K562 (cell line): Measurements from ENCODE around the gene STX17. TPM values are rescaled to one million over a fixed set of nuclear protein-coding genes. Genes with fewer than 3 reads are reported as not detected.

Source experiments
- ATAC-seq: fragments of 200-7000 bp; cut with Tn5 transposase; 3 replicates; pipeline ENCODE4 v1.9.1; 2020; ENCODE audit warnings: moderate library complexity
- BruUV-seq: library from RNA; stranded (reverse); fragments of 400-500 nt; replicated peaks from 2 replicates; lab custom pipeline; 2021; lab: Mats Ljungman, UMichigan
- CTCF ChIA-PET: fragments of 300-600 bp; formaldehyde crosslinking; extraction: SDS; loops from one replicate; lab custom pipeline; 2021; ENCODE audit warnings: low intra/inter-chr PET ratio; lab: Yijun Ruan, JAX
- POLR2A ChIA-PET: fragments of 300-600, 350-650 bp; sonication (Branson Sonifier 250); formaldehyde crosslinking; extraction: SDS; loops from one replicate; lab custom pipeline; 2021; ENCODE audit warnings: antibody characterized with exemption, inconsistent platforms; lab: Yijun Ruan, JAX
- DNase-seq, 4 experiments: peaks; one replicate each; pipeline versions ENCODE4 v3.0.0 to v3.0.0-alpha.2; 2011 to 2018; ENCODE audit warnings: low spot score in 3 of 4, mixed read lengths in 3 of 4; ENCODE audit errors: extremely low read depth in 1 of 4
- FAIRE-seq: peaks from 2 replicates; lab custom pipeline; 2011; peaks lifted over from hg19 to GRCh38; lab: Jason Lieb, UNC
- H2AFZ ChIP-seq: 2 replicates; pipeline ENCODE4 v1.6.0; 2011; ENCODE audit warnings: low read depth, low read length, control low read depth, inconsistent platforms
- H3K27ac ChIP-seq: fragments of 200-600 bp; 3 replicates; pipeline ENCODE4 v1.8.0; 2011; ENCODE audit warnings: low read depth, mild to moderate bottlenecking, control low read depth, inconsistent platforms, low read length, moderate library complexity, mixed read lengths; ENCODE audit errors: extremely low read depth
- H3K27me3 ChIP-seq, 2 experiments: fragments of 300-600 bp in 1 of 2; 2 replicates in 1 of 2; 3 replicates in 1 of 2; pipeline versions ENCODE4 v1.6.0 to v1.8.0; 2011; ENCODE audit warnings: inconsistent platforms in 2 of 2, low read length in 2 of 2, mild to moderate bottlenecking in 1 of 2, mixed read lengths in 1 of 2, moderate library complexity in 1 of 2; ENCODE audit not compliant: control insufficient read depth in 2 of 2, insufficient read depth in 2 of 2
- H3K36me3 ChIP-seq: fragments of 300-600 bp; 3 replicates; pipeline ENCODE4 v1.8.0; 2011; ENCODE audit warnings: mild to moderate bottlenecking, low read length, inconsistent platforms; ENCODE audit not compliant: control insufficient read depth, insufficient read depth
- H3K4me1 ChIP-seq, 2 experiments: fragments of 200-600 bp in 1 of 2; replicated peaks in 1 of 2; 2 replicates in 1 of 2; 3 replicates in 1 of 2; pipeline versions ENCODE4 v1.5.1 to v1.8.0; 2011; ENCODE audit warnings: inconsistent platforms in 2 of 2, low read length in 2 of 2, mild to moderate bottlenecking in 1 of 2, mixed read lengths in 1 of 2, moderate library complexity in 1 of 2; ENCODE audit not compliant: control insufficient read depth in 2 of 2, insufficient read depth in 2 of 2
- H3K4me2 ChIP-seq: 2 replicates; pipeline ENCODE4 v1.6.1; 2011; ENCODE audit warnings: low read length, control low read depth, inconsistent platforms, mixed read lengths; ENCODE audit not compliant: insufficient read depth
- H3K4me3 ChIP-seq: fragments of 200-600 bp; sonication (generic), shearing (Covaris generic); 2 replicates; pipeline ENCODE4 v1.5.1; 2016; ENCODE audit warnings: control low read depth, inconsistent platforms
- H3K79me2 ChIP-seq: fragments of 200-600 bp; 3 replicates; pipeline ENCODE4 v1.8.0; 2011; ENCODE audit warnings: low read length, inconsistent platforms; ENCODE audit not compliant: control insufficient read depth, insufficient read depth
- H3K9ac ChIP-seq, 2 experiments: 2 replicates each; pipeline versions ENCODE4 v1.6.0 to v1.6.1; 2011; ENCODE audit warnings: low read depth in 2 of 2, low read length in 2 of 2, control low read depth in 1 of 2, inconsistent platforms in 1 of 2, mild to moderate bottlenecking in 1 of 2, mixed read lengths in 1 of 2; ENCODE audit not compliant: insufficient read depth in 1 of 2
- H3K9me1 ChIP-seq: one replicate; pipeline ENCODE4 v1.6.0; 2011; ENCODE audit warnings: inconsistent platforms, mild to moderate bottlenecking, low read length, moderate library complexity; ENCODE audit not compliant: control insufficient read depth, insufficient read depth
- H3K9me3 ChIP-seq: replicated peaks from 2 replicates; pipeline ENCODE4 v1.5.1; 2011; ENCODE audit warnings: low read depth, low read length, inconsistent platforms; ENCODE audit not compliant: control insufficient read depth, insufficient read depth
- H4K20me1 ChIP-seq: replicated peaks from 2 replicates; pipeline ENCODE4 v1.6.1; 2011; ENCODE audit warnings: low read length, inconsistent platforms, mixed read lengths; ENCODE audit not compliant: control insufficient read depth, insufficient read depth
- ATF2 ChIP-seq: sonication (generic); formaldehyde crosslinking; IDR thresholded peaks from 2 replicates; pipeline ENCODE4 v1.8.1; 2022; ENCODE audit warnings: missing genetic modification reagents
- ESRRA ChIP-seq: fragments of 450-650 bp; IDR thresholded peaks from 2 replicates; pipeline ENCODE4 v1.6.1; 2014; ENCODE audit warnings: low read depth, mild to moderate bottlenecking, moderate library complexity, borderline replicate concordance
- EWSR1 ChIP-seq: fragments of 450-650 bp; IDR thresholded peaks from 2 replicates; pipeline ENCODE4 v1.6.1; 2018; ENCODE audit warnings: borderline replicate concordance, mild to moderate bottlenecking, low read depth, moderate library complexity; ENCODE audit not compliant: partially characterized antibody
- HDAC1 ChIP-seq, 2 experiments: fragments of 450-650 bp; IDR thresholded peaks; 2 replicates each; pipeline ENCODE4 v1.6.1; 2016 to 2017; ENCODE audit warnings: inconsistent platforms in 1 of 2, mild to moderate bottlenecking in 1 of 2, moderate library complexity in 1 of 2
- HDAC6 ChIP-seq: IDR thresholded peaks from 2 replicates; pipeline ENCODE4 v1.6.1; 2012; ENCODE audit warnings: low read depth, mild to moderate bottlenecking, control low read depth, inconsistent platforms, low read length, moderate library complexity
- KLF6 ChIP-seq: fragments of 250-450 bp; sonication (Bioruptor Pico); IDR thresholded peaks from 2 replicates; pipeline ENCODE4 v1.4.0; 2020; ENCODE audit warnings: mild to moderate bottlenecking, moderate library complexity, borderline replicate concordance
- NCOR1 ChIP-seq: fragments of 450-650 bp; IDR thresholded peaks from 2 replicates; pipeline ENCODE4 v1.6.1; 2016; ENCODE audit warnings: mild to moderate bottlenecking, moderate library complexity
- NFE2L1 ChIP-seq: fragments of 450-650 bp; IDR thresholded peaks from 2 replicates; pipeline ENCODE4 v1.6.1; 2016; ENCODE audit warnings: missing genetic modification characterization, low read depth, mild to moderate bottlenecking, missing compliant biosample characterization, moderate library complexity, borderline replicate concordance
- PCBP1 ChIP-seq: fragments of 200-400 bp; formaldehyde crosslinking; IDR thresholded peaks from 2 replicates; pipeline ENCODE4 v1.6.1; 2018; ENCODE audit warnings: mild to moderate bottlenecking, low read depth, low read length; ENCODE audit not compliant: poor library complexity, severe bottlenecking
- SRSF1 ChIP-seq: fragments of 200-400 bp; formaldehyde crosslinking; IDR thresholded peaks from 2 replicates; pipeline ENCODE4 v1.6.1; 2017; ENCODE audit warnings: mild to moderate bottlenecking, low read depth, low read length, moderate library complexity
- STAG1 ChIP-seq: sonication (generic); formaldehyde crosslinking; IDR thresholded peaks from 2 replicates; pipeline ENCODE4 v1.5.0; 2020; ENCODE audit warnings: missing genetic modification reagents, borderline replicate concordance
- ZBTB7A ChIP-seq: IDR thresholded peaks from 2 replicates; pipeline ENCODE4 v1.6.1; 2011; ENCODE audit warnings: low read depth, mild to moderate bottlenecking, low read length, moderate library complexity, borderline replicate concordance; ENCODE audit not compliant: control insufficient read depth
- ZC3H11A ChIP-seq: IDR thresholded peaks from 2 replicates; pipeline ENCODE4 v1.6.1; 2012; ENCODE audit warnings: low read depth, low read length, improper control_type of control experiment
- ZFP91 ChIP-seq: sonication (generic); formaldehyde crosslinking; IDR thresholded peaks from 2 replicates; pipeline ENCODE4 v1.8.0; 2022; ENCODE audit warnings: mild to moderate bottlenecking, missing genetic modification reagents
- ZNF764 ChIP-seq: fragments of 250-450 bp; sonication (Bioruptor Pico); IDR thresholded peaks from 2 replicates; pipeline ENCODE4 v1.4.0; 2020; ENCODE audit warnings: low read depth, mild to moderate bottlenecking, moderate library complexity
- WGBS: fragments of 100-300 bp; shearing (Covaris generic); methylation state at CpG from one replicate; pipeline ENCODE4 v1.1.6; 2016; ENCODE audit warnings: low coverage, mixed read lengths; ENCODE audit not compliant: insufficient coverage; ENCODE audit errors: missing lambda C conversion rate; 5-methylcytosine and 5-hydroxymethylcytosine counted together
- in situ Hi-C: fragments of 300-500 bp; cut with MboI; formaldehyde crosslinking; loops from 4 replicates; pipeline ENCODE4 v1.15.0; 2018; ENCODE audit warnings: inconsistent platforms, mixed read lengths
- intact Hi-C: fragments of 100-400 bp; cut with micrococcal nuclease; formaldehyde crosslinking; loops from 2 replicates; pipeline ENCODE4 v1.14.2; 2022
- polyA plus RNA-seq, 8 experiments: library from polyadenylated mRNA; depleted of rRNA in 4 of 8; stranded (reverse) in 5 of 8; unstranded in 3 of 8; fragments of >200 nt; fragmentation: Nextera tagmentation in 2 of 8; fragmentation: Illumina TruSeq in 1 of 8; extraction: Ambion mirVana in 2 of 8; extraction: Trizol in 1 of 8; gene quantifications; 2 replicates each; pipeline versions ENCODE4 v1.2.1 to v1.2.3, GENCODE V29; 2011 to 2014; ENCODE audit warnings: inconsistent platforms in 1 of 8, missing spikeins in 1 of 8
- total RNA-seq, 7 experiments: library from RNA; depleted of rRNA in 6 of 7; stranded (reverse); fragments of >200 nt in 6 of 7; fragmentation: Illumina TruSeq in 2 of 7; extraction: Trizol in 2 of 7; gene quantifications; 2 replicates each; pipeline versions ENCODE4 v1.2.1 to v1.2.3, GENCODE V29; 2011 to 2021; ENCODE audit warnings: low replicate concordance in 1 of 7

Gene STX17
- total and polyA plus RNA-seq, 9 of the 15 experiments (the other 6 are each of a cell fraction or from before 2014, with no cell fraction given) = 14.4 to 25.1 (median 19.0) TPM

- H3K27ac ChIP-seq = no peak overlapping the region
- POLR2A ChIA-PET = interaction anchor here (0.6 kb wide), 1 partner anchor 36 kb away, joined by 3 read pairs; no protein-coding TSS in a partner anchor
- no peaks in the 10 kb centered on the region for H3K79me2 ChIP-seq
- no peak overlapping the region for H3K4me3 ChIP-seq
- no peak for TF ChIP-seq HDAC1 (IDR thresholded peaks at IDR 0.05)
- TF ChIP-seq PCBP1 = no peak
- no peak for TF ChIP-seq NCOR1
- TF ChIP-seq ESRRA = no peak
- TF ChIP-seq KLF6 = no peak
- no peak for TF ChIP-seq ZC3H11A
- no peak for TF ChIP-seq STAG1 (CRISPR knock-in tag)
- no peak for TF ChIP-seq EWSR1
- TF ChIP-seq SRSF1 = no peak
- TF ChIP-seq ZBTB7A = no peak
- TF ChIP-seq ZFP91 (CRISPR knock-in tag) = no peak
- TF ChIP-seq ZNF764 (CRISPR knock-in tag) = no peak
- no peak for TF ChIP-seq NFE2L1 (tag)
- no peak for TF ChIP-seq HDAC6
- no peak for TF ChIP-seq ATF2 (CRISPR knock-in tag)
- TF ChIP-seq, all 486 proteins: peak for 0
- H2AFZ ChIP-seq = no peak overlapping the region
- H3K36me3 ChIP-seq = no peaks in the 10 kb centered on the region
- H3K27me3 ChIP-seq = no peaks in the 10 kb centered on the region; a peak in 1 of 5 replicates
- DNase-seq (no peak), FAIRE-seq (no peak), ATAC-seq (no peak)
- CTCF ChIA-PET = no interaction called here
- no TSS peak for BruUV-seq
- no peaks in the 10 kb centered on the region for H3K4me1 ChIP-seq
- H3K4me2 ChIP-seq = no peak overlapping the region
- H4K20me1 ChIP-seq = no peaks in the 10 kb centered on the region
- in situ Hi-C loops = no loop called here
- WGBS = 3% methylated on average over 2 of the region's 2 CpGs
- intact Hi-C loops = no loop called here
- no peak overlapping the region for H3K9ac ChIP-seq
- H3K9me1 ChIP-seq = no peaks in the 10 kb centered on the region
- no peaks in the 10 kb centered on the region for H3K9me3 ChIP-seq
These were observed 27.8 kb upstream of the STX17 start for GRCh38 chr9:99878651-99879050.
